NOMO-1 treated with DMSO at 0.1 percent for 48 hours (cell line): ENCODE measurements around the gene SLC12A3.

Source experiments
- DNase-seq: peaks from one replicate; lab custom pipeline; 2025; ENCODE audit not compliant: unreplicated experiment; lab: John Stamatoyannopoulos, UW

The SLC12A3 gene

DNA sequence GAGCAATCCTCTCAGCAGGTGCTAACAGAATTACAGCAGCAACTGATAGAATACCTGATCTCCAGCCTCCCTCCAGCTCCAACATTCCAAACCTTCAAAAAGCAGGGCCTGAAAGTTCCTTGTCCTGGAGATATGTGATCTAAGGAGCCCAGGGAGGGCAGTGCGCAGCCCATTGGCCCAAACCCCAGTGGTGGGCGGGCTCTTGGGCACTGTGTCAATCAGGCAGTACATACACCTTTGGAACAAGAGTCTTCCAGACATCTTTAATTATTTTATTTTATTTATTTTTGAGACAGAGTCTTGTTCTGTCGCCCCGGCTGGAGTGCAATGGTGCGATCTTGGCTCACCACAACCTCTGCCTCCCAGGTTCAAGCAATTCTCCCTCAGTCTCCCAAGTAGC, 24.2 kb downstream of the SLC12A3 start:
- DNase-seq = no peak

DNA sequence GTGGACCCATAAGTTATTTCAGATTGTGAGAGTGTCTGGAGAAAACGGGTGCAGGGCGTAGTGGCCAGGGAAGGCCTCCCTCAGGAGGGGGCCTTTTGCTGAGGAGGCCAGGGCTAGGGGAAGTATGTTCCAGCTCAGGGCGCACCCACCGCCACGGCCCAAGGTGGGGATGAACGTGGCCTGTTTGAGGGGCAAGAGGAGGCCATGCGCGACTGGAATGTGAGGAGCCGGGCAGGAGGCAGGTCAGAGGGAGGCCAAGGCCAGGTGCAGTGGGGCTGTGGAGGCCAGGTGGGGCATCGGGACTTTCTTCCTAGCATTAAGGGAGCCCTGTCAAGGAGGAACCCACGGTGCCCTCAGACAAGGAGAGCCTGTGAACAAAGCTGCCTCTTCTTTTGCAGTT, 26.7 kb downstream of the SLC12A3 start:
- no peak for DNase-seq

DNA sequence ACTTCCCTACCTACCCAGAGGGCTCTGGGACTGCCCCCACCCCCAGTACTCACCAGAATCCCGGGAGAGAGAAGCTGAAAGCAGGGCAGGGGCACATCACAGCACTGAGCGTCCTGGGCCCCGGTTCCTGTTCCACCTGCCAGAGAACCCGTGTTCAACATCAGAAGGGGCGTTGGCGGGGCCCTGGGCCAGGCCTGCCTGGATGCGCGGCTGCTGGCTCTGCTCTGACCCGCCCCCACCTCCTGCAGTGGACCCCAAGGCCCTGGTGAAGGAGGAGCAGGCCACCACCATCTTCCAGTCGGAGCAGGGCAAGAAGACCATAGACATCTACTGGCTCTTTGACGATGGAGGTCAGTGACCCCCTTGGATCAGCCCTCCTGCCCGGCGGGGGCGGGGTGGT, 27.7 kb downstream of the SLC12A3 start:
- DNase-seq = no peak

DNA sequence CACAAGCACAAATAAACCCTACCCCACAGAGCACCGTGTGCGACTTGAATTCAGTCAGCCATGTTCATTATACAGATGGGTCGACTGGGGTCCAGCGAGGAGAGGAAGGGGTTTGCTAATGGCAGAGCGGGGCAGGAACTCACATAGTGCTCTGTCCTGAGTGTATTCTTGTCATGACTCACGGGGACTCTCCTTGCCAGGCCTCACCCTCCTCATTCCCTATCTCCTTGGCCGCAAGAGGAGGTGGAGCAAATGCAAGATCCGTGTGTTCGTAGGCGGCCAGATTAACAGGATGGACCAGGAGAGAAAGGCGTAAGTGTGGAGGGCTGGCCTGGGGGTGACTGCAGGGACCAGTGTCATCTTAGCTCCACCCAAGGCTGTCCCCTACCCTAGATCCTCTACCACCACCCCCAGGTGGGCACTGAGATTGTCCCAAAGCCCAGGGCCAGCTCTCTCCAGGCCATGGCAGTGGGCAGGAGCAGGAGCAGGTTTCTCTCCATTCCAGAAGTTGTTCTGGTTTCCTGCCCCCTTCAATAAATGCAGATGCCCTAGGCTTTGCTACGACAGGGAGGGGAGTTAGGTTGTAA, 29.4 kb downstream of the SLC12A3 start:
- DNase-seq = no peak

DNA sequence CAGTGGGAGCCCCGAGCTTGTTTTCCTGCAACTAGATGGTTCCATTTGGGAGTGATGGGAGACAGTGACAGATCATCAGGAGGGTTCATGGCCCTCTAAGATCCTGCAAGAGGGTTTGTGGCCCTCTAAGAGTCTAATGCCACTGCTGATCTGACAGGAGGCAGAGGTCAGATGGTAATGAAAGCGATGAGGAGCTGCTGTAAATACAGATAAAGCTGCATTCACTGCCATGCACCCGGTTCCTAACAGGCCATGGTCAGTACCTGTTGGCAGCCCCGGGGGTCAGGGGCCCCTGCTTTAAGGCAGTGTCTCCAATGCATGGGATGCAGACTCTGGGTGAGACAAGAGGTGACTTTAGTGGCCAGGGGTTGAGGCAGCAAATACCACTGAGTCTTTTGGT, 30.8 kb downstream of the SLC12A3 start:
- no peak for DNase-seq

DNA sequence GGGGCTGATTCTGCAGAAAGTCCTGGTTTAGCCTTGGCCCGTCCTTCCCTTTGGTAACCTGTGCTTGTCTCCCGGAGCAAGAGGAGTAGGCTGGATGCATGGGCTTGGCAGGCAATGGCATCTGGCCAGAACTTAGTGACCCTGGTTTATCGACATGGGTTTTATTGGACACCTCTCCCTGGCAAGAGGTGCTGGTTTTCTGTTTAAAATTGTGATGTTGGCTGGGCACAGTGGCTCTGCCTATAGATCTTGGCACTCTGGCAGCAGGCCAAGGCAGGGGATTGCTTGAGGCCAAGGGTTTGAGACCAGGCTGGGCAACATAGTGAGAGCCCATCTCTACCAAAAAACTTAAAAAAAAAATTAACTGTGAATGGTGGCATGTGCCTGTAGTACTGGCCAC, 31.2 kb downstream of the SLC12A3 start:
- no peak for DNase-seq

DNA sequence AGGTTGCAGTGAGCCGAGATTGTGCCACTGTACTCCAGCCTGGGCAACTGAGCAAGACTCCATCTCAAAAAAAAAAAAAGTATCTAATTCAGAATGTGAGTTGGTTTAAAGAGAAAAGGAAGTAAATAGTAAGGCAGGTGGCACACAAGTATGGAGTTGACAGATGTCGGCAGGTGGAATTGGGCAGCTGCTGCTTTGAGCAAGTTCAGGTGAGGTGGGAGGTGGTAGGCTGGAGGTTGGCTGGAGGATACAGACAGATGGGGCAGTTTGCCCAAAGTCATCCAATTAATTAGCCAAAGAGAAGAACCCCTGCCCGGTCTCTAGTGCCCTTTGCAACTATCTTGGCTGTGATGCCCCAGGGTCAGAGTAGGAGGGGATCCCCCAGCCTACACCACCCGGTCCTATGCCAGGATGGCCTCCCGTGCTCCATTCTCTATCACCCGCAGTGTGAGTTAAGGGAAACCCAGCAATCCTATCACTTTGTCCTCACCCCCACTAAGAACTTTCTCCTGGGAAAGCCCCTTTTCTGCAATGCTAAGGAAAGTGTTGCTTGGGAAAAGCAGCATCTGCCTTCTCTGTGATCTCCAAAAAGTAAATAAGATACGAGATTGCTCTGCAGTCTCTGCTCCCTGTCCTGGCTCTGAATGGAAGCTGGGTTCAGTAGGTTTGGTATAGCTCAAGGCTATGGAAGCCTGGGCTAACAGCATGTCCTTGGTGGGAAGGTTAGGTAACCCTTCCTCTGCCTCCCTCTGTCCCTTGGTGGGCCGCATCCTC, 32.2 kb downstream of the SLC12A3 start:
- no peak for DNase-seq

DNA sequence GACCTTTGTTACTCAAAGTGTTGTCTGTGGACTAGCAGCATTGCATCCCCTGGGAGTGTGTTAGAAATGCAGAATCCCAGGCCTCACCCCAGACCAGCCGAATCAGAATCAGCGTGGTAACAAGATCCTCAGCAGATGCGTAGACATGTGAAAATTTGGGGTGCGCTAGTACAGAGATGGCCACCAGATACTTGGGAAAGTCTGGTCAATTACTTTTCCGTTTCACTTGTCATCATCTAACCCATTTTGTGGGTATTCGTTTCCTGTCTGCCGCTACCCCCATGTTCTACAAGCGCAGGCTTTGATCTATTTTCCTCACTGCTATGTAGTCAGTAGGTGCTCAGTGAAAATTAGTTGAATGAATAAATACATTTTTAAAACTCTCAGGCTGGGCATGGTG, 33.8 kb downstream of the SLC12A3 start:
- DNase-seq = no peak

DNA sequence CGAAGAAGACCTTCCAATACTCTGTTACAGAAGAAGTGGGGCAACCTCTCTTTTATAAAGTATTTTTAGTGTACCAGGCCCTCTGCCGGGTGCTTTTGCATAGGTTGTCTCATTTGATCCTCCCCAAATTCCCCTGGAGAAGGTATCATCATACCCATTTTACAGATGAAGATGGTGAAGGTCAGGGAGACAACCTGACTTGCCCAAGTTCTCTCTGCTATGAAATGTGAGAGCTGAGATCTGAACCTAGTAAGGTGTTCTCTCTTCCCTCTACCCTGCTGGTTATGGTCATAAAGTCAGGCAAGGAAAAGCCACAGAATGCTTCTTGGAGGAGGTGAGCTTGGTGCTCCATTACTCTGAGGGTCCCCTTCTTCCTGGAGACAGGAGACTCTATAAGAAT, 38.9 kb downstream of the SLC12A3 start:
- no peak for DNase-seq

DNA sequence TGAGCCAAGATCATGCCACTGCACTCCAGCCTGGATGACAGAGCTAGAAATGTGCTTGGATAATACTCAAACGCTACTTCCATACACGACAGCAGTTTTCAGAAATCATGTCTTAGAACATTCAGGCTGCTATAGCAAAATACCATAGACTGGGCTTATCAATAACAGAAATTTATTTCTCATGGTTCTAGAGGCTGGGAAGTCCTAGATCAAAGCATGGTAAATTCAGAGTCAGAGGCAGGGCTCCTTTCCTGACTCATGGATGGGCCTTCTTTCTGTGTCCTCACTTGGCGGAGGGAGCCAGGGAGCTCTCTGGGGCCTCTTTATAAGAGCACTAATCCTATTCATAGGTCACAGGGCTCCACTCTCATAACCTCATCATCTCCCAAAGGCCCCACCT, 42.4 kb downstream of the SLC12A3 start:
- DNase-seq = no peak

DNA sequence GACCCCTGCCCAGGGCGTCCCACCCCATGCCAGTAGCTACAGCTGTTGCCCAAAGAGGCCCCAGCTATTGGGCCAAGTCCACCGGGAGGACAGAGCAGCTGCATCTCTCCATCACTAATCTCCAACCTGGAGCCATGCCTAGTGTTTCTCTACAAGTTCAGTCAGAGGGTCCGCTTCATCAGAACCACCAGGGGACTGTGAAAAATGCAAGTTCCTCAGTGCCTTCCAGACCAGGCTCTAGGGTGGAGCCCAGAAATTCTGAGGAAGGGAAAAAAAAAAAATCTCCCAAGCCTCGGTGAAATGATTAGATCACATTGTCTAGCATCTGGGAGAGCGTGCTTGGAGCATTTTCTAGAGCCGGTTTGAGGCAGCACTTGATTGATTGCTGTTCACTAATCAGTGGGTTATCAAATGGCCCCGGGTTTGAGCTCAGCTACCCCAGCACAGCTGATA, 44.5 kb downstream of the SLC12A3 start:
- no peak for DNase-seq

DNA sequence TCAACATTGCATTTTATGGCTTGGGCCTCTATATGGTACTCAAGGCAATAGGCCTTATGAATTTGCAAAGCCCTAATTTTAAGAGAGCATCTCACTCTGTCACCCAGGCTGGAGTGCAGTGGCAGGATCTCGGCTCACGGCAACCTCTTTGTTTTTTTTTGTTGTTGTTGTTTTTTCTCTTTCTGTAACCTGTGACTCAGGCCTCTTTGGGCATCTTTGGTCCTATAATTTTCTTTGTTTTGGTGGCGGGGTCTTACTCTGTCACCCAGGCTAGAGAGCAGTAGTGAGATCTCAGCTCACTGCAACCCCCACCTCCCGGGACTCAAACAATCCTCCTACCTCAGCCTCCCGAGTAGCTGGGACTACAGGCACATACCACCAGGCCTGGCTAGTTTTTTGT, 45.1 kb downstream of the SLC12A3 start:
- DNase-seq = no peak

DNA sequence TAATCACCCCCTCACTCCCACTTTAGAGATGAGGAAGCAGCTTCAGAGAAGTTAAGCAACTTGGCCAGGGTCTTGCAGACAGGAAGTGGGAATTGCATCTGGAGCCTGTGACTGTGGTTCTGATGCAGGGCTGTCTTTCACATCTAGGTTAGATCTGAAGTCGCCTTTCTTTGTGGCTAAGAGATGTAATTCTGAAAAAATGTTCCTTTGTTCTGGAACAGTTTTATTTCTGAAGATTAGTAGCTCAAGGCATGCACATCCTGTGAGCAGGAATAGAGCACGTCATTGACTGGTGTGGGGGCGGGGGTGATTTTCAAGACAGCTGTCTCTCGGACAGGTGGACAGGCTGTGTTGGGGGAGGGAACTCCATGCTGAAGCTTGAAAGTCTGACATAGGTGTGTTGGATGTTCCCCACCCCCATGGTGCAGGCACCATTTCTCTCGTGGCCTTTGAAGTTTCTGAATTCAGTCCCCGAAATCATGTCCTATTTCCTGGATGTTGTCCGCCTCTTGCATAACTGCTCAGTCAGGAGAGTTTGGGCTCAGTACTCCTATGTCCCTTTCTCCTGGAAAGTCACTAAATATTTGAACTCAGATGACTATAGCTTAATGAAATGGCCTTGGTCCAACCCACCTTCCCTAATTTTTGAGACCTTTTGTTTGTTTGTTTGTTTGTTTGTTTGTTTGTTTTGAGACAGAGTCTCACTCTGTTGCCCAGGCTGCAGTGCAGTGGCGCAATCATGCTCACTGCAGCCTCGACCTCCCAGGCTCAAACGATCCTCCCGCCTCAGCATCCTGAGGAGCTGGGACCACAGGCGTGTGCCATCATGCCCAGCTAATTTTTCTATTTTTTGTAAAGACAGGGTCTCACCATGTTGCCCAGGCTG, 45.9 kb downstream of the SLC12A3 start:
- peak; percentile 78 for DNase-seq

DNA sequence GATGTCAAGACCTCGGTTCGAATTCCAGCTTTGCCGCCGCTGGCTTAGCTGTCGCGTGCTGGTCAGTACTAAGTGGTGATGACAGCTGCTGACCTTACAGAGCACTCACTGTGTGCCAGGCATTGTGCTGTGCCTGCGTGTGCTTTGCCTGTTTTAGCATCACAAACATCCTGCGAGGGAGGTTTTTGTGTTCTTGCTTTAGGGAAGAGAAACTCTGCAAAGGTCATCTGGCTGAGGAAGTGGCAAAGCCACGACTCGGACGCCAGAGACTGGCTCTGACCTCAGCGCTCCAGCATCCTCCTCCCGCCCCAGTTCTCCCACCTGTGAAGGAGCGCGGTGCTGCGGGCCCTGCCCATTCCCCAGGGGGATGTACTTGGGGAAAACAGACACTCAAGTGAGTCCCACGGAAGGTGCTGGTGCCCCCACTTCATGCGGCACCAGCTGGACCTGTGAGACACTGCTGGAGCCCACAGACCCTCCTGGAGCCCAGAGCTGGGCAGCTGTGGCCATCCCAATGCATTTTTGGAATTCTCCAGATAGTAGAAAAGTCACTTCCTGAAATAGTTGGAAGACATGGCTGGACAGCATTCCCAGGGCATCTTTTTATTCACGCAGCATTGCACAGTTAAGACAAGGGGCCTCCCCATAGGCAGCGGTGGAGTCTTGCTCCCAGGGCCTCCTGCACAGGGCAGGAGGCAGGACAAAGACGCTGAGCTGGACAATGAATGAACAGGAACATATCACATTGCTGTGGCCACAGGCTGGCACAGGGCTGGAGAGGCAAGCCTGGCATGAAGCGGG, 47.0 kb downstream of the SLC12A3 start:
- peak; percentile 65 for DNase-seq

DNA sequence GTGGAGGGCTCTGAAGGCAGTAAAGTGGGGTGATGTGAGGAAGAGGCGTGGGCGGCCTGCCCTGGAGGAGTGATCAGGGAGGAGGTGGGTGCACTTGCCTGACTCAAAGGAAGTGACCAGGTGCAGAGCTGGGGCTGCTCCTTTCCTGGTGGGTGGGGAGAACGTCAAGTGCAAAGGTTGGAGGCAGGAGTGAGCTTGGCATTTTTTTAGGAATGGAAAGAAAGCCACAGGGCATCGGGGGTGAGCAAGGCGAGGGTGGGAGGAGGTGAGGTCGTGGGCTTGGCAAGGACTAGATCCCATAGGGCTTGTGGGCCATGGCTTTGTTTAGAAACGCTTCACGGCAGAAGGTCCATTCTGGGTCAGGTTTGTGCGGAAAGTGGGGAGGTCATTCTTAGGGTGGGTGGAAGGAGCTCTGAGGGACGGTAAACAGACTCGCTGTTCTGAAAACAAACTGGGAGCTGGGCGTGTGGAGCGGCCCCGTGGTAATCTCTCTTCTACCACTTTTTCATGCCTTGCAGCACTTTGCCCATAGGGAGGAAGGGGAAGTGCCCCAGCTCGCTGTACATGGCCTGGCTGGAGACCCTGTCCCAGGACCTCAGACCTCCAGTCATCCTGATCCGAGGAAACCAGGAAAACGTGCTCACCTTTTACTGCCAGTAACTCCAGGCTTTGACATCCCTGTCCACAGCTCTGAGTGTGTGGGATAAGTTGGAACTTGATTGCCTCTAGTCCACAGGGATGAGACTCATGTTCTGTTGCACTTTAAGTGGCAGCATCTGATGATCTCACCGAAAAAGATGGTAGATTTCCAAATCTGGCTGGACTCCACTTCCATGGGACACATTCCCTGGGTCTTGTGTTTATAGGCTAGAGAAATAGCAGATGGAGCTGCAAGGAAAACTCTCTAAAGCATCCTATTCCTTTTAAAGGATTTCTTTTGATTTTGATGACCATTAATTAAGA, 48.0 kb downstream of the SLC12A3 start:
- no peak for DNase-seq

DNA sequence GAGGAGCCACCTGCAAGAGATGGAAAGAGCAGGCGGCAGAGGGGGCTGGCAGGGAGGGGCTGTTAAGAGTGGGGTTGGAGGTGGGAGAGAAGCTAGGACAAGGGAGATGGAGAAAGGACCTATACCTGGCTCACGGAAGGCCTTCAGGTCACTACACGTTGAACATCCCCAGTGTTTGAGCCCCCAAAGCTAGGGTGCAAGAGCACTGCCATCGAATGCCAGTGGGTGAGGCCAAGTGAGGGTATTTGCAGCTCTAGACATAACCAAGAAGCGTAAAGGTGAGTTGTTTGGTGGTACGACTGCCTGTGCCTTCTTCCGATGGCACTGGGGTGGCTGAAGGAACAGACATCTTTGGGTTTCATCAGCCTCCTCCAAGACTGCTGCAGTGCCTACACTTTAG, 49.9 kb downstream of the SLC12A3 start:
- DNase-seq = no peak

DNA sequence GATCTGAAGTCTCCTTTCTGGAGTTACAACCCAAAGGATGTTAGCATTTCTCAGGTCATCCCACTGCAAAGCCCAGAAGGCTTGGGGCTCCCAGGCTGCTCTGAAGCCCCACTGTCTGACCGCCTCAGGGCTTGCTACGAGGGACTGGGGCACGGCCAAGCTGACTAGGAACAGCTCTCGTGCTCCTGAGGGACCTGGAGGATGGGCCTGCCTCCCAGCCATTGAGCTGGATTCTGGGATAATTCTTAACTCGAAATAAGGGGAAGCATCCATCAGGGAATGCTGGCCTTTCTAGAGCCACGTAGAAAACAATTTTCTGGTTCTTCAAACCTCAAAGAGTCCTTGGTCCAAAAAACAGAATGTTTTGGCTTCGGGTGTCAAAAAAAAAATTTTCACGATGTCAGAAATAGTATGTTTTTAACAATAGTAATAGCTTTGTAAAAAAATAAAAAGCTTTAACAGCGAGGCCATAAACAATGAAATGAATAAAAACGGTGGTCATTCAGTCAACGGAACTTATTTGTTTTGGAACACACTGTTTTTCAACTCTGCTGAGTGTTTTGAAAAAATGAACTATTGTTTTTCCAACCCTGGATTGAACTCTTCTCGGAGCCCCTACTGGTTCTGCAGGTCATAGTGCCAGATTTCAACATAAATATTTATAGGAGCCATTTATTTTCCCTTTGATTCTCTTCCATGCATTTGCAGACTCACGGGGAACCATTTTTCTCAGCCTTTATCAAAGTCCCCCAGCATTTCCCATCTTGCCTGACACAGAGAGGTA, 50.5 kb downstream of the SLC12A3 start:
- no peak for DNase-seq

DNA sequence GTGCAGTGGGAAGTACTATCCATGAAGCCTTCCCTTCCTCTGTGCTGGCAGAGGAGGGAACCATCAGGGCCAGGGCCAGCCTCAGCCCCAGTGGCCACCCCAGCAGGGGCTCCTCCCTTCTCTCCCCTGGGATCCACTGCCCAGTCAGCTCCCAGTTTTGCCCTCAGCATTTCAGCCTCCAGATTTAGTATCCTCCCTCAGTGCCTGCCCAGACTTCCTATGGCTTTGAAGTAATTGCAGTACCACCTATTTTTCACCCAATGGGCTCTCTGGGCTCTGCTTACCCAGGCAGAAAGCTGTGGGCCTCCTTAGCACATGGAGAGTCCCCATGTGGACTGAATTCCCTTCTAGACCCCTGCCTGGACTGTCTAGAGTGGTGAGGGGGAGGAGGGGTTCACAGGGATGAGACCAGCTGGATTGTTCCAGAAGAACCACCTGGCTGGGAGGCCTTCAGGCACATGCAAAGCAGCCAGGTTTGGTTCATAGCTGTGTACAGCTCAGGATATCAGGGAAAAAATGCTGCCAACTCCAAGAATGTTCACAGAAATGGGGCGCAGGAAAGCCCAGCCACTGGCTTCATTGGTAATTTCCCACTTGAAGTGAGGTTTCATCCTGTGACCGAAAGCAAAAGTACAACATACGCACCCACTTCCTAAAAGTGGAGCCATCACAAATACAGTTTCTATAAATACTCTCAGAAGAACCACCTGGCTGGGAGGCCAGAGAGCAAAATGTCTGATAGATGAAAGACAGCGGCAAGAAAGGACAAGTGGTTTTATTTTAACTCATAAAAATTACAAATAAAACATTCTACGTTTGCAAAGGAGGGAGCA, 51.8 kb downstream of the SLC12A3 start:
- DNase-seq = peak; percentile 71
